GM08714 (cell line): Measurements from ENCODE around the gene SVIL.
"Not testable (repeated sequence)": the region's sequence is repeated elsewhere in the genome, so short reads cannot be mapped to it uniquely, and the experiment has no call there.

ENCODE experiments used
- H3K4me3 ChIP-seq: fragments of 200-500 bp; sonication (Bioruptor generic); 2 replicates; pipeline ENCODE4 v1.5.1; 2014; ENCODE audit warnings: mild to moderate bottlenecking, low read length, inconsistent platforms
- ZNF274 ChIP-seq: IDR thresholded peaks from 2 replicates; pipeline ENCODE4 v1.6.1; 2012; ENCODE audit warnings: mild to moderate bottlenecking, low read depth, low read length

Gene SVIL

GRCh38 chr10:29569795-29570194, 65.0 kb downstream of the SVIL start:
- no peak for TF ChIP-seq ZNF274

GRCh38 chr10:29567003-29567402, 67.8 kb downstream of the SVIL start:
- TF ChIP-seq ZNF274 = no peak
- no peak overlapping the region for H3K4me3 ChIP-seq

More at GRCh38 chr10:29569795-29570194, 65.0 kb downstream of the SVIL start:
- H3K4me3 ChIP-seq = no peak overlapping the region

GRCh38 chr10:29566209-29566608, 68.6 kb downstream of the SVIL start:
- H3K4me3 ChIP-seq = not testable (repeated sequence)

GRCh38 chr10:29563420-29564035, 71.2 kb downstream of the SVIL start:
- H3K4me3 ChIP-seq = no peak overlapping the region
- no peak for TF ChIP-seq ZNF274

- H3K4me3 ChIP-seq = not testable (repeated sequence)
These were observed 71.8 kb downstream of the SVIL start for GRCh38 chr10:29563006-29563405.

- H3K4me3 ChIP-seq = no peak overlapping the region
- TF ChIP-seq ZNF274 = no peak
These were observed 74.8 kb downstream of the SVIL start for GRCh38 chr10:29559996-29560395.

GRCh38 chr10:29557665-29558064, 77.1 kb downstream of the SVIL start:
- H3K4me3 ChIP-seq = no peak overlapping the region
- TF ChIP-seq ZNF274 = no peak

GRCh38 chr10:29555746-29556481, 78.9 kb downstream of the SVIL start:
- no peak overlapping the region for H3K4me3 ChIP-seq
- no peak for TF ChIP-seq ZNF274

- H3K4me3 ChIP-seq = no peak overlapping the region
- no peak for TF ChIP-seq ZNF274
These were observed 79.6 kb downstream of the SVIL start for GRCh38 chr10:29555091-29555745.

- H3K4me3 ChIP-seq = no peak overlapping the region
- no peak for TF ChIP-seq ZNF274
These were observed 80.1 kb downstream of the SVIL start for GRCh38 chr10:29554660-29555059.

- TF ChIP-seq ZNF274 = no peak
- no peak overlapping the region for H3K4me3 ChIP-seq
These were observed 81.1 kb downstream of the SVIL start for GRCh38 chr10:29553544-29554250.

- H3K4me3 ChIP-seq = not testable (repeated sequence)
These were observed 81.7 kb downstream of the SVIL start for GRCh38 chr10:29553116-29553515.

GRCh38 chr10:29549493-29549892, 85.3 kb downstream of the SVIL start:
- H3K4me3 ChIP-seq = not testable (repeated sequence)

- H3K4me3 ChIP-seq = no peak overlapping the region
- no peak for TF ChIP-seq ZNF274
These were observed 87.9 kb downstream of the SVIL start for GRCh38 chr10:29546773-29547313.

GRCh38 chr10:29545122-29545521, 89.6 kb downstream of the SVIL start:
- no peak for TF ChIP-seq ZNF274
- no peak overlapping the region for H3K4me3 ChIP-seq
